SW480 (cell line): ENCODE measurements around the gene ADAT3.

ENCODE experiments used
- DNase-seq: peaks from one replicate; pipeline ENCODE4 v3.0.0-alpha.2; 2016; ENCODE audit warnings: low spot score

Gene ADAT3

GRCh38 chr19:1905110-1905862, at the start of gene ADAT3, which contains the start of gene SCAMP4:
TSS of gene ADAT3 (plus strand) at chr19:1905399. CDS start at chr19:1912048, 6,649 bp downstream.
TSS of gene SCAMP4 (plus strand) at chr19:1905399. CDS start at chr19:1915020, 9,621 bp downstream.
- DNase-seq: peak; percentile 94

DNA sequence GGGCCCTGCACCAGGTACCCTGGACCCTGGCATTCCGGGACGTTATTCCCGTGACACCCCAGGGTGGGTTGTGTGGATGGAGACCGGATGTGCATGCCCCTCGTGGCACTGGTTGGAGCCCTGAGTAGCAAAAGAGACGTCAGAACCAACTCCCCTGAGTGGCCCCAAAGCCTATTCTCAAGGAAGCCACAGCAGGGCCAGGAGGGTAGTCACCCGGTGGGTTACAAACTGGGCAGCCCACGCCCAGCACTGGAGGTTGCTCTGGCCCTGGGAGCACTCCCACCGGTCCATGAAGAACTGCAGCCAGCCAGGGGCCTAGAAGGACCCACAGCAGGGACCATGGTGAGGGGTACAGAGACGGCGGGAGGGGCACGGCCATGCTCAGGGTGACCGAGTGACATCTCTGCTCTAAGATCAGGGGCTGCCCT, 49.4 kb upstream of the ADAT3 start:
- no peak for DNase-seq

DNA sequence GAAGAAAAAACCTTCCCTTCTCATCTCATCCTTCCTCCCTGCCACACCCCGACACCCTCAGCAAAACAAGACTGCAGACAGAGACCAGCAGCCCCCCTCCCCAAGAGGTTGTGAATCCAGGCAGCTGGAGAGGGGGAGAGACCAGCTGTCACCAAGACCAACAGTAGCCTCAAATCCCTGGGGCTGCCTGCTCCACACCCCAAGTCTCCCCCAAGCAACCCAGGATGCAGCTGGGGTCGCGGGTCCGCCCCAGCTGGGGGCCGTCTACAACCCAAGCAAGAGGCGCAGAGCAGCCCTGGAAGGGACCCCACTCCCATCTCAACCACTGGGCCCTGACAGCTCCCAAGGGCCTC, 48.9 kb upstream of the ADAT3 start:
- DNase-seq: no peak

GRCh38 chr19:1856698-1857603, 48.2 kb upstream of the ADAT3 start:
- DNase-seq: peak; percentile 75

DNA sequence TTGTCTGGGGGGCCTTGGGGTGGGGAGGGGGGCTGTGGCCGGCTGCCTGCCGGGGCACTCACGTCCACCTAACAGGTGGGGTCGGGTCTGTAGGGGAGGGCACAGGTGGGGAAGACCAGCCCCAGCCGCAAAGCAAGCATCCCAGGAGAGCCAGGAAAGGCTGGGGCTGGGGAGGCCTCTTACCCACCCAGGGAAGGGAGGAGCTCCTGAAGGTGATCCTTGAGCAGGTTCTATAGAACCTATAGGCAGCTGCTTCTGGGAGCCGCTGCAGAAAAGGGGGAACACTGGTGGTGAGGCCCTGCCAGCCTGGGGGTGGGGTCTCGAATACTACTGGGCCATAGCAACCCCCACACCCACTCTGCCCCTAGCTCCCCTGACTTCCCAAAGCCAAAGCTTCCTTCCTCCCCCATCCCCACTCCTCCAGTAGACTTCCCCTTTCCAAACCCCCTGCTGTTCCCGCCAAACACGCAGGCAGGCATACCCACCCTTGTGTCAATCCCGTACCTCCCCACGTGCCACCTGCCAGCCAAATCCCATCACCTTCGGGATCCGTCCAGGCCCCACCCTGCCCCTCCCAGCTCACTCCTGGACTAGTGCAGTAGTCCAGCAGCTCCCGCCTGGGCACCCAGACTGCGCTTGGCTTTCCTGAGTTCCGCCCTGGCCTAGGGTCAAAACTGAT, 47.4 kb upstream of the ADAT3 start:
- no peak for DNase-seq

- no peak for DNase-seq
Observed at GRCh38 chr19:1858412-1859081, 46.7 kb upstream of the ADAT3 start.

DNA sequence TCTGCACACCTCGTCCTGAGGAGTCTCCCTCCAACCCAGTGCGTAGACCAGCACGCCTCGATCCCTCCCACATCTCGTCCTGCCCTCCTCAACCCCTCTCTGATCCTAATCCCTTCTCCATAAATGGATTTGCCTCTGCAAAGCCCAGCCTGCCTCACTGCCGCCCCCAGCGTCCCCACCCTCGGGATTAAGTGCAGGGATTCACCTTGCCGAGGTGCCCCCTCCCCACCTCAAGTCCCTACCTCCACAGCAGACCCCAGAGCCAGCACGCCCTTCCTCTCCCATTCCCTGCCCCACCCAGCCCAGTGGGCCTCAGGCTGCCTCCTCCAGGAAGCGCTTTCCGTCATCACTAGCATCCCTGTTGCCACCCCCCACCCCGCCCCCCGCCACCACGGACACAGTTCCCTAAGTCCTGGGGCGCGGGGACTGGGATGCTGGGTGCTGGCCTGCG, 45.8 kb upstream of the ADAT3 start:
- no peak for DNase-seq

DNA sequence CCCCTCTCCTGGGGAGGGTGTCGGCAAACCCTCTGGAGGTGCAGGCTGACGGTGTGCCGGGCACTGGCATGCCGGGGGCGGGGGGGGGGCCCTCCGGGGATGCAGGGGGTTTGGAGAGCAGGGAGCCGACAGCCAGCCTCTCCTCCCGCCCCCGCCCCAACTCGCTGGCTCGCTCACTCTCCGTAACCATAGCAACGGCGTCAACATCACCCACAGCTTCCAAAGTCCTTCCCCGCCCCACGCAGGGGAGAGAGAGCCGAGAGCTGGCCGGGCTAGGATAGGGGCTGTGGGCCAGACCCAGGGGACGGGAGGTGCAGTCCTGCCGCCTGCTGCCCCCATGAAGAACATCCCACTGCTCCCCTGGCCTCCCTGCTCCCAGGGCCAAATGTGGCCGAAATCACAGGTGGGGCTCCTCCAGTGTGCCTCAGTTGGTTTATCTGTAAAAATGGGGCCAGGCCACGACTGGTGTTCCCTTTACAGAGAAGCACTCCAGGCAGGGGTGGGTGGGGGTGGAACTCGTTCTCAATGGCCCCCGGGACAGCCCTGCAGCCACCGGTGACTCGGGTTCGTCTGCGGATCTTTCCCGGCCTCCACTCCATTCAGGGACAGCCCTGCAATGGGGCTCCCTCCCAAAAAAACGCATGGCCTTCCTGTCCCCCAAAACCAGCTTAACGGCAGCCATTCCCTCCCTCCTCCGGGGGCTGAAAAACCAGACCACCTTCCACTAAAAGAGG, 45.0 kb upstream of the ADAT3 start:
- peak; percentile 55 for DNase-seq

GRCh38 chr19:1860821-1861598, 44.2 kb upstream of the ADAT3 start:
- DNase-seq: no peak

DNA sequence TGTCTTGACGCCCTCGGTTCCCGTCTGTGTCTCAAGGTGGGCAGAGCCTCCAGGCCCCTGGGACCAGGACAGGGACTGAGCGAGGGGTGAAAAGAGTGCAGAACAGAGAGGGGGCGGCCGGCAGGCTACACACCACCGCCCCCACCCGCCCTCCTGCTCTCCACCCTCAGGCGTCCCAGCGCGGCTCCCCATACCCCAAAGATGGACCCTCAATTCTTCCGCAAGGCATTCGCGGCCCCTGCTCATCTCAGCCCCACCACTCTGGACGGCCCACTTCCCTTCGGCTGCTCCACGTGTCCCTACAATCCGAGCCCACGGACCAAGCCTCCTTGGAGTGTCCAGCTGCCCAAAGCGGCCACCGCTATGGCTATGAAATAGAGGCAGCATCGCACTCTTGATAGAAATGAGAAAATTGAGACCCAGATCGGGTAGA, 43.6 kb upstream of the ADAT3 start:
- DNase-seq: no peak

DNA sequence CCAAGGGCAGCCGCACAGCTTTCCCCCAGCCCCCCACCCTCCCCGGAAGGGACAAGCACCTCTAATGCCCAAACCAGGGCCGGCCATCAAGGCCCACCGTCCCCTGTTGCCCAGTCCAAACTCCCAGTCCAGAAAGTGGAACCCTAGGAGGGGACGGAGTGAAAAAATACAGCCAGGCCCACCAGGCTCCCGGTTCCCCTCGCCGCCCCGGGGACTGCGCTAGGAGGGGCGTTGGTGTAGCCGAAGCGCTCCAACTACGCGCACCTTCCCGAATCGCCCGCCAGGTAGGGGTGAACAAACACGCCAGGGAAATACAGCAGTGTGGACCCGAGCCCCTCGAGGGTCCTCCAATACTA, 43.2 kb upstream of the ADAT3 start:
- no peak for DNase-seq

GRCh38 chr19:1862424-1863327, 42.5 kb upstream of the ADAT3 start:
- no peak for DNase-seq

DNA sequence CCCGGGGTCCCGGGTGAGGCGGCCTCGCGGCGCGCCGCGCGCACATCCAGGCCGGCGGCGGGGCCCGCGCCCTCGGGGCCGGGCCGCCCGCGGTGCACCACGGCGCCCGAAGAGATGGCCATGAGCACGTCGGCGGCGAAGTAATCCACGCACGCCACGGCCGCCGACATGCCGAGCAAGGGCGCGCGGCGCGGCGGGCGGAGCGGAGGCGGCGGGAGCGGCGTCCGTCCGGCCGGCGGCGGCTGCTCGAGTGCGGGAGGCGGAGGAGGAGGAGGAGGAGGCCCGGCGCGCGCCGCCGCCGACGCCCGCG, 41.9 kb upstream of the ADAT3 start, which contains the start of gene KLF16:
KLF16 (minus strand) TSS at position 252 of the 310 bp plus-strand sequence; CDS start at position 170, 82 bp downstream.
- no peak for DNase-seq

DNA sequence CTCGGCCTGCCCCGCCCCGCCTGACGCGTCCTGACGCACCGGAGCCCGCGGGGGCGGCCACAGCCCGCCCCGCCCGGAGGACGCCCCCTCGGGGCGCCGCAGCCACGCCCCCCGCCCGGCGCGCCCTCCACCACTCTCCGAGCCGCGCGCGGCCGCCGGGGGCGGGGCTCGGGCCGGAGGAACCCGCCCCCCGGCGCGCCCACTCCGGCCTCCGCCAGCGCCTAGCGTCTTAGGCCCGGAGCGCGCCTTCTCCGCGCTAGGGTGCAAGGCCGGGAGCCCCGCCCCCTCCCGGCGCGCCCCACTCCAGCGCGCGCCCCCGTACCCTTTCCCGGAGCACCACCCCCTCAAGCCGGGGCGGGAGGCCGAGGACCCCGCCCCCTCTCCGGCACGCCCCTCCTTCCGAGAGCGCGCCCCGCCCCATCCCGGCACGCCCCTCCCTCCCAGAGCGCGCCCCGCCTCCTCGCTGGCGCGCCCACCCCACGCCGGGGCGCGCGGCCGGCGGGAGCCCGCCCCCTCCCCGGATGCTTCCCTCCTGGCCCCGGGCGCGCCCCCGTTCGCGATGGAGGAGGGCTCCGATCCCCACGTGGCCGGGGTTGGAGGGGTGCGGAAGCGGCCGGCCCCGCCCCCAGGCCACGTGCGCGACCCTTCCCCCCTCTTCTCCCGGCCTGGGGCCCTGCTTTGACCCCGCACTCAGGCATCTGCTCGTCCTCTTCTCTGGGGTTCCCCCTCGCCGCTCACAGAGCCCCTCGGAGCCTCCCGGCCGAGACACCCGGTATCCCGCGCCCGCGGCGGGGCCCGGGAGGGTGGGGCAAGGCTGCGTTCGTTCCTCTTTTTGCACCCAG, 41.3 kb upstream of the ADAT3 start:
- peak; percentile 79 for DNase-seq

GRCh38 chr19:1864480-1865171, 40.6 kb upstream of the ADAT3 start:
- DNase-seq: no peak

DNA sequence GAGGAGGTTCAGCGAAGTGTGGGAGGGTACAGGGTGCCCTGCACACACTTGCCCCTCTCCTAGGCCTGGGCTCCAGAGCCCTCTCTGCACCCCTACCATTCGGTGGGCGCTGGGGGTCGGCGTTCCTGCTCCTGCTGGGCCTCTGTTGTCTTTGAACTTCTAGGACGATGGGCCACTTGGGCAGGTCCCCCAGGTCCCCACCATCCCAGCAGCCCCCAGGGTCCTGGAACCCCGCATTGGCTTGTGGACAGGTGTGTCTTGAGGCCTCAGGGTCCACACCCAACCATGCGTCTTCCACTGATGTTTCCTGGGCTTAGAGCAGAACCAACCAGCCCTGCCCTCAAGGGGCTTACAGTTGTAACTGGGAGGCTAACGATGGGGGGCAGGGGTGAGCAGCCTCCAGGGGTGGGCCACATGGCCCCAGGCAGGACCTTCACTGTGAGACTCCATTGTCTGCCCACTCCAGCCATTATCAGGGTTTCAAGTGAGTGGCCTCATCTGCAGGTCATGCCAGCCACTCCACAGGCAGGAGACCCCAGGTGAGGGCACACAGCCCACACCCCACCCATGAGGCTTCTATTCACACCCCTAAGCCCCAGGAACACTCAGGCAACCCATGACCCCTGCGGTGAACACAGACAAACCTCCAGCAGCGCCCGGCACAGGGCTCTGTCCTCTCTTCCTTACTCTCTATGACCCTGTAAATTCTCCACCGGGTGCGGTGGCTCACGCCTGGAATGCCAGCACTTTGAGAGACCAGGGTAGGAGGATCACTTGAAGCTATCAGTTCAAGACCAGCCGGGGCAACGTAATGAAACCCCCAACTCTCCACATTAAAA, 39.8 kb upstream of the ADAT3 start:
- DNase-seq: no peak
